Mammary epithelial cell (primary cell): ENCODE measurements around the gene ACOD1.

Source experiments
- CTCF ChIP-seq, 2 donors: IDR thresholded peaks in 1 of 2; conservative IDR thresholded peaks in 1 of 2; 2 replicates each; pipeline ENCODE4 v1.5.1; 2011 to 2012; ENCODE audit warnings: inconsistent platforms in 2 of 2, low read length in 2 of 2, mild to moderate bottlenecking in 2 of 2, control low read depth in 1 of 2, low read depth in 1 of 2; ENCODE audit not compliant: insufficient read depth in 1 of 2; ENCODE audit errors: extremely low read depth in 1 of 2
- EZH2 ChIP-seq: IDR thresholded peaks from 2 replicates; pipeline ENCODE4 v1.6.1; 2012; ENCODE audit warnings: low read length, inconsistent platforms, borderline replicate concordance

- TF ChIP-seq CTCF (conservative IDR thresholded peaks at IDR 0.05 in 1 of 2, IDR thresholded peaks at IDR 0.05 in 1 of 2; ENCODE audit: extremely low read depth in 1 of 2, insufficient read depth in 1 of 2, low read depth in 1 of 2, low read length in 2 of 2) (no peak), EZH2 (no peak)
These were observed 43.1 kb downstream of the ACOD1 start for GRCh38 chr13:76991432-76991795.
